Neural progenitor cell (in vitro differentiated cells): Measurements from ENCODE around the gene PPP6R1. TPM values are rescaled to one million over a fixed set of nuclear protein-coding genes. Genes with fewer than 3 reads are reported as not detected.

Experiments
- DNase-seq: peaks from one replicate; pipeline ENCODE4 v3.0.0-alpha.2; 2016; ENCODE audit warnings: low spot score
- H2AFZ ChIP-seq: fragments of 200-600 bp; sonication (generic); replicated peaks from 2 replicates; pipeline ENCODE4 v1.6.1; 2016; ENCODE audit warnings: antibody characterized with exemption
- H3F3A ChIP-seq: fragments of 200-600 bp; sonication (generic); 2 replicates; pipeline ENCODE4 v1.6.1; 2016; ENCODE audit warnings: antibody characterized with exemption, low read depth
- H3K27ac ChIP-seq: fragments of 200-600 bp; sonication (generic); 2 replicates; pipeline ENCODE4 v1.5.1; 2016; ENCODE audit warnings: mild to moderate bottlenecking
- H3K27me3 ChIP-seq: fragments of 200-600 bp; sonication (generic); 2 replicates; pipeline ENCODE4 v1.6.1; 2016; ENCODE audit warnings: mild to moderate bottlenecking, moderate library complexity
- H3K36me3 ChIP-seq: fragments of 200-600 bp; sonication (generic); 2 replicates; pipeline ENCODE4 v1.5.1; 2016
- H3K4me1 ChIP-seq: fragments of 200-600 bp; sonication (generic); 2 replicates; pipeline ENCODE4 v1.6.1; 2016; ENCODE audit warnings: mixed run types
- H3K4me2 ChIP-seq: fragments of 200-600 bp; sonication (generic); 2 replicates; pipeline ENCODE4 v1.6.1; 2016
- H3K4me3 ChIP-seq: fragments of 200-600 bp; sonication (generic); 2 replicates; pipeline ENCODE4 v1.5.1; 2016
- H3K79me2 ChIP-seq: fragments of 200-600 bp; sonication (generic); 2 replicates; pipeline ENCODE4 v1.6.1; 2016; ENCODE audit warnings: low read depth
- H3K9ac ChIP-seq: fragments of 200-600 bp; sonication (generic); 2 replicates; pipeline ENCODE4 v1.6.1; 2016
- H3K9me3 ChIP-seq: fragments of 200-600 bp; sonication (generic); 2 replicates; pipeline ENCODE4 v1.5.1; 2016; ENCODE audit warnings: low read depth
- H4K20me1 ChIP-seq: fragments of 200-600 bp; sonication (generic); 2 replicates; pipeline ENCODE4 v1.6.1; 2016; ENCODE audit warnings: low read depth
- H3K27ac Mint-ChIP-seq: 3 replicates; pipeline ENCODE4 v1.8.0; 2021; ENCODE audit warnings: mixed read lengths
- H3K27me3 Mint-ChIP-seq: 2 replicates; pipeline ENCODE4 v1.8.0; 2022; ENCODE audit warnings: low read depth, mild to moderate bottlenecking, inconsistent platforms, moderate library complexity, mixed read lengths; ENCODE audit not compliant: insufficient read depth
- H3K36me3 Mint-ChIP-seq: 3 replicates; pipeline ENCODE4 v1.8.0; 2021; ENCODE audit warnings: mixed read lengths
- H3K4me1 Mint-ChIP-seq: 3 replicates; pipeline ENCODE4 v1.8.0; 2021; ENCODE audit warnings: mixed read lengths
- H3K4me3 Mint-ChIP-seq: 3 replicates; pipeline ENCODE4 v1.8.0; 2021; ENCODE audit warnings: mild to moderate bottlenecking, moderate library complexity, mixed read lengths
- H3K9me3 Mint-ChIP-seq: 3 replicates; pipeline ENCODE4 v1.8.0; 2020; ENCODE audit warnings: mixed read lengths
- EZH2 ChIP-seq: fragments of 200-600 bp; sonication (generic); IDR thresholded peaks from 2 replicates; pipeline ENCODE4 v1.6.1; 2017; ENCODE audit warnings: antibody characterized with exemption, mild to moderate bottlenecking, moderate library complexity
- EZH2phosphoT487 ChIP-seq: fragments of 200-600 bp; sonication (generic); IDR thresholded peaks from 2 replicates; pipeline ENCODE4 v1.6.1; 2017; ENCODE audit warnings: antibody characterized with exemption
- total RNA-seq: library from RNA; depleted of rRNA; stranded (reverse); fragments of >200 nt; gene quantifications from 2 replicates; pipeline ENCODE4 v1.2.3, GENCODE V29; 2015; ENCODE audit warnings: low replicate concordance
- TF ChIP-seq, protein P1 (sequence below): fragments of 200-600 bp; sonication (generic); IDR thresholded peaks from 2 replicates; pipeline ENCODE4 v1.5.1; 2017; ENCODE audit warnings: antibody characterized with exemption, mild to moderate bottlenecking

PPP6R1 gene
- total RNA-seq, 1 donor from 2014 or later, result 13.1 TPM

DNA sequence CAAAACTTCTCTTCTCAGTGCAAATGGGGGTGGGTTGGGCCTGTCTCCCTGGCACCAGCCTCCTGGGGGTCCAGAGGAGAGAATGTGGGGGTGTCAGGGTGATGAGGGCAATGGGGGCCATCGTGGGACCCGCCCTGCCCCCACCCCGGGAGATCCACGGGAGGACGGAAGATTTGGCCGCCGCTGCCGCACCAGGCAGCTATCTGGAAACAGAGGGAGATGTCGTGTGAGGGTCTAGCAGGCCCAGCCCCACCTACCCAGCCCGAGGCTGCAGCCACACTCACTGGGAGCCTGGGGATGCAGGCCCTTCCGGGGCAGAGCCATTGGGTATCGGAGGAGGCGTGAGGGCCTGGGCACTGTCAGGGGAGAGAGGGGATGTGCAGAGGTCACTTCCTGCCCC, 28.5 kb downstream of the PPP6R1 start:
- Histone ChIP-seq H3K27me3 (no peaks in the 10 kb centered on the region), H3K27ac (no peak overlapping the region), H3F3A (no peaks in the 10 kb centered on the region), H3K9me3 (no peaks in the 10 kb centered on the region), H4K20me1 (peaks cover 9% of the 10 kb centered on the region), H3K4me1 (no peaks in the 10 kb centered on the region), H3K9ac (no peak overlapping the region), H3K4me2 (no peak overlapping the region), H3K4me3 (no peak overlapping the region), H2AFZ (no peak overlapping the region), H3K36me3 (no peaks in the 10 kb centered on the region), H3K79me2 (no peaks in the 10 kb centered on the region)
- Mint-ChIP-seq H3K4me3 (no peak overlapping the region), H3K9me3 (no peaks in the 10 kb centered on the region), H3K27me3 (peaks cover 3% of the 10 kb centered on the region), H3K36me3 (peaks cover 8% of the 10 kb centered on the region), H3K27ac (no peak overlapping the region), H3K4me1 (peaks cover 4% of the 10 kb centered on the region)
- TF ChIP-seq EZH2phosphoT487 (no peak), EZH2 (no peak)
- TF ChIP-seq, protein P1, sequence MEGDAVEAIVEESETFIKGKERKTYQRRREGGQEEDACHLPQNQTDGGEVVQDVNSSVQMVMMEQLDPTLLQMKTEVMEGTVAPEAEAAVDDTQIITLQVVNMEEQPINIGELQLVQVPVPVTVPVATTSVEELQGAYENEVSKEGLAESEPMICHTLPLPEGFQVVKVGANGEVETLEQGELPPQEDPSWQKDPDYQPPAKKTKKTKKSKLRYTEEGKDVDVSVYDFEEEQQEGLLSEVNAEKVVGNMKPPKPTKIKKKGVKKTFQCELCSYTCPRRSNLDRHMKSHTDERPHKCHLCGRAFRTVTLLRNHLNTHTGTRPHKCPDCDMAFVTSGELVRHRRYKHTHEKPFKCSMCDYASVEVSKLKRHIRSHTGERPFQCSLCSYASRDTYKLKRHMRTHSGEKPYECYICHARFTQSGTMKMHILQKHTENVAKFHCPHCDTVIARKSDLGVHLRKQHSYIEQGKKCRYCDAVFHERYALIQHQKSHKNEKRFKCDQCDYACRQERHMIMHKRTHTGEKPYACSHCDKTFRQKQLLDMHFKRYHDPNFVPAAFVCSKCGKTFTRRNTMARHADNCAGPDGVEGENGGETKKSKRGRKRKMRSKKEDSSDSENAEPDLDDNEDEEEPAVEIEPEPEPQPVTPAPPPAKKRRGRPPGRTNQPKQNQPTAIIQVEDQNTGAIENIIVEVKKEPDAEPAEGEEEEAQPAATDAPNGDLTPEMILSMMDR, result no peak
- no peak for DNase-seq

DNA sequence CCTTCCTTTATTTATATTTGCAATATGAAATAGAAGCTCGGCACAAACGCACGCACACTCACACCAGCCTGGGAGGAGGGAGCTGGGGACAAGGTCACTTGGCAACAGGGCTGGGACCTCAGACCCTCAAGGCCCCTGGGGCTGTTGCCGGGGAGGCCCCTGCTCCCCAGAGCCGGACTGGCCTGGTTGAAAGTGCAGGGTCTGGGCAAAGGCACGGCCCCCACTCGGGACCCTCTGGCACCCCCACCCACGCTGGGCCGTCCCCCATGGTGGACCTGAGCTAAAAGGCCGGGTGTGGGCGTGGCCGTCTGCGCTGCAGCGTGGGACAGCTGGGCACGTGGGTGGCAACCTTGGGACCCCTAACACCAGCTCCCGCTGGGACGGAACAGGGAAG, 29.0 kb downstream of the PPP6R1 start:
- no peak overlapping the region for H3K4me3 Mint-ChIP-seq
- no peaks in the 10 kb centered on the region for H3F3A ChIP-seq
- no peak for DNase-seq

DNA sequence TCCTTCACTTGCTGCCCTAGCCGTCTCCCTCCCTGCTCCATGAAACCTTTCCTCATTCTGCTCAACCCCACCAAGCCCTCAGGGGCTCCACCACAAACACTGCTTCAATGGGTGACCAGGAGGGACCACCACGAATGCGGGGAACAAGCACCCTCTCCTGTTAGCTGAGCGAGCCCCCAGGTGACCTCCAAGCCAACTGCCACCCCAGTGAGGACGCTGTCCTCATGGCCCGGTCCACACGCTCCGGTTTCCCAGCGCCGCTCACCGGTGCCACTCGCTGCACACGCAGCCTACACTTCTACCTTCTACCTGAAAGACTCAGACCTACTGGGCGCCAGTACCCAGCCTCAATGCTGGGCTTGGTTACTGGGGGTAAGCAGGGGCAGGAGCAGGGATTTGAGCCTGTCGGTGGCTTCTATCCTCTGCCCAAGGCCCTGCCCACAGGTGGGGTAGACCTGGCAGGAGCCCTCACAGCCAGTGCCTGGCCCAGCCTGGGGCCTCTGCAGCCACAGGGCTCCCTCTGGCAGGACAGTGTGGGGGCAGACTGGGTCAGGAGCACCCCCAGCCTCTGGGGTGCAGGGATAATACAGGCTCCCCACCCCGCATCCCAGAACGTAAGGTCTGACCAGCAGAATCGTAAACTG, 29.6 kb downstream of the PPP6R1 start:
- Histone ChIP-seq H3K9me3 (no peaks in the 10 kb centered on the region), H3K4me3 (no peak overlapping the region), H2AFZ (no peak overlapping the region), H3K9ac (no peak overlapping the region), H3K4me2 (no peak overlapping the region), H3K36me3 (no peaks in the 10 kb centered on the region), H3F3A (no peaks in the 10 kb centered on the region), H3K27ac (no peak overlapping the region), H4K20me1 (peaks cover 12% of the 10 kb centered on the region), H3K27me3 (no peaks in the 10 kb centered on the region), H3K4me1 (no peaks in the 10 kb centered on the region), H3K79me2 (no peaks in the 10 kb centered on the region)
- H3K4me3 Mint-ChIP-seq, result no peak overlapping the region
- H3K27me3 Mint-ChIP-seq, result no peaks in the 10 kb centered on the region
- H3K9me3 Mint-ChIP-seq, result no peaks in the 10 kb centered on the region
- no peak overlapping the region for H3K27ac Mint-ChIP-seq
- TF ChIP-seq EZH2, result no peak
- no peak for TF ChIP-seq EZH2phosphoT487
- TF ChIP-seq, protein P1, result no peak
- peaks cover 4% of the 10 kb centered on the region for H3K36me3 Mint-ChIP-seq
- peaks cover 5% of the 10 kb centered on the region for H3K4me1 Mint-ChIP-seq
- no peak for DNase-seq

More for the DNA sequence above, 29.0 kb downstream of the PPP6R1 start:
- peaks cover 5% of the 10 kb centered on the region for H3K4me1 Mint-ChIP-seq
- H3K27me3 Mint-ChIP-seq, result peaks cover 3% of the 10 kb centered on the region
- Histone ChIP-seq H3K4me3 (no peak overlapping the region), H3K36me3 (no peaks in the 10 kb centered on the region), H3K9me3 (no peaks in the 10 kb centered on the region), H3K9ac (no peak overlapping the region), H3K4me1 (no peaks in the 10 kb centered on the region), H4K20me1 (peaks cover 12% of the 10 kb centered on the region), H3K27me3 (no peaks in the 10 kb centered on the region), H3K27ac (no peak overlapping the region), H3K79me2 (no peaks in the 10 kb centered on the region), H3K4me2 (no peak overlapping the region), H2AFZ (no peak overlapping the region)
- no peaks in the 10 kb centered on the region for H3K9me3 Mint-ChIP-seq
- TF ChIP-seq EZH2, result no peak
- TF ChIP-seq EZH2phosphoT487, result no peak
- TF ChIP-seq, protein P1, result no peak
- peaks cover 4% of the 10 kb centered on the region for H3K36me3 Mint-ChIP-seq
- H3K27ac Mint-ChIP-seq, result no peak overlapping the region
